22Rv1 (cell line): ENCODE measurements around the gene ATP9A.

Experiments
- H3K27ac ChIP-seq: fragments of 450-650 bp; 2 replicates; pipeline ENCODE4 v1.5.1; 2017
- ZFX ChIP-seq: fragments of 450-650 bp; IDR thresholded peaks from 2 replicates; pipeline ENCODE4 v1.6.1; 2017; ENCODE audit warnings: antibody characterized with exemption, borderline replicate concordance
- TF ChIP-seq, protein P1 (sequence below): fragments of 450-650 bp; IDR thresholded peaks from 2 replicates; pipeline ENCODE4 v1.5.1; 2017; ENCODE audit warnings: mild to moderate bottlenecking

ATP9A gene

DNA sequence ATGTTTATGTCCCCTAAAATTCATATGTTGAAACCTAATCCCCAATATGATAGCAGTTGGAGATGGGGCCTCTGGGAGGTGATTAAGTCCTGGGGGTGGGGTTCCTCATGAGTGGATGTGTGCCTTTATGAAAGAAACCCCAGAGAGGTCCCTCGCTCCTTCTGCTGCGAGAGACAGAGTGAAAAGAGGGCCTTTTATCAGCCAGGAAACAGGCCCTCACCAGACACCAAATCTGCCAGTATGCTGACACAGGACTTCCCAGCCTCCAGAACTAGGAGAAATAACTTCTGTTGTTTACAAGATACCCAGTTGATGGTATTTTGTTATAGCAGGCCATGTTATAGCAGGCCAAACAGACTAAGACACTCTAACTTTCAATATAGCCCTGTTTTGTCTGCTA lies 124.8 kb downstream of the ATP9A start:
- H3K27ac ChIP-seq, result no peak overlapping the region
- TF ChIP-seq, protein P1, sequence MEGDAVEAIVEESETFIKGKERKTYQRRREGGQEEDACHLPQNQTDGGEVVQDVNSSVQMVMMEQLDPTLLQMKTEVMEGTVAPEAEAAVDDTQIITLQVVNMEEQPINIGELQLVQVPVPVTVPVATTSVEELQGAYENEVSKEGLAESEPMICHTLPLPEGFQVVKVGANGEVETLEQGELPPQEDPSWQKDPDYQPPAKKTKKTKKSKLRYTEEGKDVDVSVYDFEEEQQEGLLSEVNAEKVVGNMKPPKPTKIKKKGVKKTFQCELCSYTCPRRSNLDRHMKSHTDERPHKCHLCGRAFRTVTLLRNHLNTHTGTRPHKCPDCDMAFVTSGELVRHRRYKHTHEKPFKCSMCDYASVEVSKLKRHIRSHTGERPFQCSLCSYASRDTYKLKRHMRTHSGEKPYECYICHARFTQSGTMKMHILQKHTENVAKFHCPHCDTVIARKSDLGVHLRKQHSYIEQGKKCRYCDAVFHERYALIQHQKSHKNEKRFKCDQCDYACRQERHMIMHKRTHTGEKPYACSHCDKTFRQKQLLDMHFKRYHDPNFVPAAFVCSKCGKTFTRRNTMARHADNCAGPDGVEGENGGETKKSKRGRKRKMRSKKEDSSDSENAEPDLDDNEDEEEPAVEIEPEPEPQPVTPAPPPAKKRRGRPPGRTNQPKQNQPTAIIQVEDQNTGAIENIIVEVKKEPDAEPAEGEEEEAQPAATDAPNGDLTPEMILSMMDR, result no peak
- TF ChIP-seq ZFX, result no peak

GRCh38 chr20:51641866-51642265 lies 126.3 kb downstream of the ATP9A start:
- H3K27ac ChIP-seq, result no peak overlapping the region
- TF ChIP-seq ZFX, result no peak
- TF ChIP-seq, protein P1, result no peak

DNA sequence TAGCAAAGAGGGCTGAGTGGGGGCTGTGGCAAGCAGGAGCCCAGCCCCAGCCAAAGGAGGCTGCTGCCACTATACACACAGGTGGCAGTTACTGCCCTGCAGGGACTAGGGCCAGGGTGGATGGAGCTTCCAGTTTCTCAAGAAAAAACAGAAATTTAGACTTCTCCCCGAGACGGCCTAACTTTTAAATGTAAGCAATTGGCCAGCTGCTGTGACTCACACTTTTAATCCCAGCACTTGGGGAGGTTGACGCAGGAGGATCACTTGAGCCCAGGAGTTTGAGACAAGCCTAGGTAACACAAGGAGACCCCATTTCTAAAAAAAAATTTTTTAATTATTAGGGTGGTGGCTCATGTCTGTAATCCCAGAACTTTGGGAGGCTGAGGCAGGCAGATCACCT lies 127.4 kb downstream of the ATP9A start:
- TF ChIP-seq ZFX, result no peak
- TF ChIP-seq, protein P1, result no peak
- H3K27ac ChIP-seq, result no peak overlapping the region

DNA sequence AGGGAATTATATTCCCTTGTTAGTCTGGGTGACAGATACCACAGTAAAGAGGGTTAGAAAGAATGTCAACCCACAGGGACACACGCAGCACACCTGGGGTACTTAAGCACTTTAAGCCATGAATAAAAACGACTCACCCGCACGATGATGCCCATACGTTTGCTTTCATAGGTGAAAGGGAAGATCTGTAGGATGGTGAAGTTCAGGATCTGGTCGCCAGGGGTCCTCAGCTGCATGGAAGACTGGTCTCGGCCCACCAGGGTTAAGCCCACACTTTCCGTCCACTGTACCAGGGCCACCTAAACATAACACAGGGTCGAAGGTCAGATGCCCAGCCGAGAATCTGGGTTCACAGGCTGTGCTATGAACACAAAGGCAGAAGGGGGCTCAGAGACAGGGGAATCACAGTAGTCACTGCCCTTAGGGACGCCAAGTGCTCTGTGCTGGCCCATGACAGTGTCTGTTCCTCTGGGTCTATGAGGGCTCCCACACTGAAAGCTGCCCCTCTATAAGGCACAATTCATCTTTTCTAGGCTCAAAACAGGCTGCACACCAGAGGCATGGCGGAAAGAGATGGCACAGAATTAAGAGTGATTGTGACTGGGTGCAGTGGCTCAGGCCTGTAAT lies 128.9 kb downstream of the ATP9A start:
- H3K27ac ChIP-seq, result no peak overlapping the region
- TF ChIP-seq ZFX, result no peak
- TF ChIP-seq, protein P1, result peak; percentile 83

DNA sequence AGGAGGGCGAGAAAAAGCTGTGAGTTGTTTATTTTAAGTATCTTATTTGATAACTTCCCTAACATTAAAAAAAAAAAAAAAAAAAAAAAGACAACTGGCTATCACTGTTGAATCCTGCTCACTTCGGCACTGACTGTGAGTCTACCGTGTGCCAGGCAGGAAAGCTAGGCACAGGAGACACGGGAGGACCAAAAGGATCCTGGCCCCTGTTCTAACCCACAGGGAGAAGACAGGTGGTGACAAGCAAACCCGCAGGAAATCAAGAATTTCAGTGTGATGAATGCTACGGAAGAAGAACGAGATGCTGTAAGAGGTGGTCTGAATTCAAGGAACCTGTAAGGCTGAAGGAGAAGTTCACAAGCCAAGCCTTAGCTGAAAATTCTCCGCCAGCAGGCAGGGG lies 130.9 kb downstream of the ATP9A start:
- no peak overlapping the region for H3K27ac ChIP-seq
- TF ChIP-seq ZFX, result no peak
- TF ChIP-seq, protein P1, result no peak

GRCh38 chr20:51636123-51636522 lies 132.1 kb downstream of the ATP9A start:
- H3K27ac ChIP-seq, result no peak overlapping the region
- TF ChIP-seq, protein P1, result no peak
- TF ChIP-seq ZFX, result no peak

GRCh38 chr20:51635680-51636079 lies 132.5 kb downstream of the ATP9A start:
- TF ChIP-seq, protein P1, result no peak
- TF ChIP-seq ZFX, result no peak

More at GRCh38 chr20:51635680-51636079, 132.5 kb downstream of the ATP9A start:
- no peak overlapping the region for H3K27ac ChIP-seq
